ENCODE measurements around the gene CAMK1D. TPM values are rescaled to one million over a fixed set of nuclear protein-coding genes. Genes with fewer than 3 reads are reported as not detected.

The CAMK1D gene
- total RNA-seq, 1 experiment from 2014 or later = 6.3 TPM

GRCh38 chr10:12484941-12485805 is 135.8 kb downstream of the CAMK1D start:
- H3K23ac ChIP-seq (ENCODE audit: insufficient read length, low read depth, low read length) = no peak overlapping the region
- H3K27me3 ChIP-seq (ENCODE audit: insufficient read depth, low read length) = no peaks in the 10 kb centered on the region
- H3K27ac Mint-ChIP-seq = peak overlapping the region in 1 of 3 experiments; percentile 35; a peak in 3 of 7 replicates
- H3K4me2 ChIP-seq (ENCODE audit: insufficient read depth, insufficient read length, low read length) = no peak overlapping the region
- no CpG with 5 or more reads among the region's 26 CpGs for WGBS (ENCODE audit: extremely low coverage, insufficient read length, low lambda C conversion rate)
- peaks cover 5% of the 10 kb centered on the region; the same call in 1 of the 2 replicates for H3K4me1 ChIP-seq (ENCODE audit: insufficient read depth, low read length)
- no peak overlapping the region for H4K91ac ChIP-seq (ENCODE audit: insufficient read length, low read depth, low read length)
- no peak overlapping the region for H4K8ac ChIP-seq (replicated peaks; ENCODE audit: insufficient read length, low read depth, low read length)
- H3K27me3 Mint-ChIP-seq (ENCODE audit: low read depth) = no peaks in the 10 kb centered on the region
- H3K4ac ChIP-seq (ENCODE audit: low read depth, low read length) = no peak overlapping the region
- H3K9me3 Mint-ChIP-seq = peaks cover 18% of the 10 kb centered on the region in 2 experiments
- DNase-seq = peak; percentile 67
- no peak overlapping the region for H2AFZ ChIP-seq (ENCODE audit: low read length)
- peak; percentile 43; the same call in 2 of the 3 replicates for TF ChIP-seq CTCF (conservative IDR thresholded peaks at IDR 0.05)
- peak overlapping the region; percentile 49 for H3K18ac ChIP-seq (ENCODE audit: insufficient read length, low read depth, low read length)
- no peak overlapping the region for H3K14ac ChIP-seq (ENCODE audit: insufficient read depth, low read length)
- no peak overlapping the region for H4K5ac ChIP-seq (ENCODE audit: insufficient read length, low read depth, low read length)
- no peak overlapping the region for H3K9ac ChIP-seq (ENCODE audit: extremely low read depth, insufficient read length, low read length)
- no peak overlapping the region for H3K4me3 Mint-ChIP-seq
- H3K79me1 ChIP-seq (ENCODE audit: insufficient read depth, low read depth, low read length, poor library complexity, severe bottlenecking) = no peaks in the 10 kb centered on the region
- H2BK15ac ChIP-seq (ENCODE audit: low read depth, low read length) = no peak overlapping the region
- no peak overlapping the region for H2BK120ac ChIP-seq (ENCODE audit: low read depth, low read length, poor library complexity, severe bottlenecking)
- no peak overlapping the region for H3K27ac ChIP-seq (ENCODE audit: insufficient read length, low read depth, low read length)
- no peak overlapping the region for H2BK12ac ChIP-seq (ENCODE audit: insufficient read length, low read depth, low read length)
- H2BK20ac ChIP-seq (ENCODE audit: low read depth, low read length, poor library complexity, severe bottlenecking) = no peak overlapping the region
- H2BK5ac ChIP-seq (ENCODE audit: insufficient read length, low read length) = no peak overlapping the region
- H4K20me1 ChIP-seq (ENCODE audit: control insufficient read depth, insufficient read depth, insufficient read length) = no peaks in the 10 kb centered on the region
- H3K23me2 ChIP-seq (ENCODE audit: insufficient read length, low read depth, low read length, poor library complexity, severe bottlenecking) = no peaks in the 10 kb centered on the region
- no peaks in the 10 kb centered on the region for H3K9me3 ChIP-seq (ENCODE audit: control insufficient read depth, low read depth, low read length)
- no peak overlapping the region for H3T11ph ChIP-seq (ENCODE audit: low read length)
- H2AK5ac ChIP-seq (ENCODE audit: insufficient read length, low read length) = no peak overlapping the region
- peaks cover 6 to 22% (median 7%) of the 10 kb centered on the region in 3 experiments for H3K36me3 Mint-ChIP-seq (ENCODE audit: insufficient read depth in 1 of 3, low read depth in 3 of 3)
- H3K56ac ChIP-seq (ENCODE audit: insufficient read length, low read depth, low read length) = no peak overlapping the region
- no peaks in the 10 kb centered on the region for H3K79me2 ChIP-seq (ENCODE audit: insufficient read depth, low read length)
- H3K4me1 Mint-ChIP-seq = peaks cover 33 to 42% of the 10 kb centered on the region in 2 experiments

Data from H9 (cell line).